GM12891 (cell line): ENCODE results near the gene EDNRA.
A peak's percentile ranks its signal among the peaks of the same experiment; 100 is the strongest.

Experiments used
- DNase-seq: peaks from one replicate; pipeline ENCODE4 v3.0.0; 2011; ENCODE audit warnings: low spot score; ENCODE audit not compliant: insufficient read length
- FAIRE-seq: peaks from 2 replicates; lab custom pipeline; 2011; peaks lifted over from hg19 to GRCh38; lab: Jason Lieb, UNC
- PAX5 ChIP-seq: IDR thresholded peaks from 2 replicates; pipeline ENCODE4 v1.6.1; 2011; ENCODE audit warnings: low read length, moderate library complexity, mild to moderate bottlenecking; ENCODE audit not compliant: insufficient read depth, severe bottlenecking
- POLR2A ChIP-seq: IDR thresholded peaks from 2 replicates; pipeline ENCODE4 v1.6.1; 2011; ENCODE audit warnings: low read depth, low read length, control low read depth
- POLR2AphosphoS5 ChIP-seq: IDR thresholded peaks from 2 replicates; pipeline ENCODE4 v1.6.1; 2011; ENCODE audit warnings: low read depth, low read length, control low read depth
- POU2F2 ChIP-seq: IDR thresholded peaks from 2 replicates; pipeline ENCODE4 v1.6.1; 2011; ENCODE audit warnings: low read depth, mild to moderate bottlenecking, control low read depth, low read length, moderate library complexity
- SPI1 ChIP-seq: IDR thresholded peaks from 2 replicates; pipeline ENCODE4 v1.6.1; 2011; ENCODE audit warnings: low read depth, low read length, control low read depth
- TAF1 ChIP-seq: IDR thresholded peaks from 2 replicates; pipeline ENCODE4 v1.6.1; 2011; ENCODE audit warnings: low read depth, low read length, control low read depth

The EDNRA gene

DNA sequence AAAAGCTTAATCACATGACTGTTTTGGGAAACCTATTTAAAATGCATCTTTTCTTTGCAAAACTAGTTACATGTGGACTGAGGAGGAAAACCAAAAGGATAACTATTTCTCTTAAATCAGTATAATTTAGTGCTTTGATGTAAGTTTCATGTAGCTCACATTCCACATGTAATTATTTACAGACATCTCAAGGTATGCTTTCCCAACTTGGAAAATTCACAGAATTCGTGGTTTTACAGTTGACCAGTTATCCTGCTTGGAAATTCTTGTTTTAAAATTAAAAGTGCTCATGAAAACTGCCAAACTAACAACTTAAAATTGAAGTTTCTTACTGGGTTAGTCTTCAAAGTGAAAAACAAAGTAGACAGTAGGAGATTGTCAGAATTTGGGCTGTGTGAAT, 52.4 kb downstream of the EDNRA start:
- FAIRE-seq: no peak
- no peak for TF ChIP-seq POU2F2
- TF ChIP-seq SPI1: no peak
- no peak for TF ChIP-seq TAF1
- TF ChIP-seq POLR2AphosphoS5: no peak
- DNase-seq: no peak

DNA sequence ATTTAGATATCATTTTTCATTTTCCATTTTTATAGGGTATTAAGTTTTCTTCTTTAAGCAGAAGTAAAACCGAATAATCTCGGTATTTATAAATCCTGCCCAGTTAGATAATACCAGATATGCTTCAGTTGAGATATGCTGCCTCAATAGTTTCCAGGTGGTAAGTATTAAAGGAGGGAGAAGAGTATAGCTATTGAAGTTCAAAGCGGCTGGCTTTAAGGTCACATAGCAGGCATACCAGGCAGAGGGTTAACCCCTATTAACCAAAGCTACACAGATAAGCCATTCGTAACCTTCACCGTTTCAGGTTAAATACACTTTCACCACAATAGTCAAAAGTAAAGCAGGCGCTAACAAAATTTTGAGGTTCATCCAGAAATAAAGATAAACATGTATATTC, 54.2 kb downstream of the EDNRA start:
- TF ChIP-seq POU2F2: no peak
- no peak for TF ChIP-seq TAF1
- TF ChIP-seq PAX5: no peak
- TF ChIP-seq SPI1: no peak
- TF ChIP-seq POLR2A: no peak
- no peak for TF ChIP-seq POLR2AphosphoS5
- no peak for DNase-seq
- FAIRE-seq: no peak

DNA sequence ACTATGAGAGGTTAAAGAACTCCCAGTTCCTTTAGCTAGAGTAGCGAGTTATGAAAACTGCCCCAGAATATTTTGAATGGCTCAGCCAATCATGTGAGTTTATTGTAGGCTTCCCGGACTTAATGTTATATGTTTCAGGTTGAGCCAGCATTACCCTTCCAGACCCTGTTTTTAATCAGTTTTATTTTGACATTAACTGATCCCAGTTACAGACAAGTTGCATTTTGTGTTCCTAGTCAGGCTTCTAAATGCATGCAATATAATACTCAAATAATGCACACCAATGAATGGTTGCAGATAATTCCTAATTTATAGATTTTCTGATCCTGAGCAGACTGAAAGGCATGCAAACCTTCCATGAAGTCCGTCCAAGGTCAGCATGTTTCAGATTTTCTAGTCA, 57.8 kb downstream of the EDNRA start:
- DNase-seq (no peak), FAIRE-seq (no peak)
- TF ChIP-seq POLR2AphosphoS5 (no peak), POU2F2 (no peak), SPI1 (no peak), PAX5 (no peak), POLR2A (no peak), TAF1 (no peak)

GRCh38 chr4:147539959-147540358, 59.1 kb downstream of the EDNRA start:
- no peak for FAIRE-seq

GRCh38 chr4:147542229-147542990, 61.5 kb downstream of the EDNRA start:
- FAIRE-seq (peak; percentile 47), DNase-seq (no peak)
- TF ChIP-seq POLR2A (no peak), POLR2AphosphoS5 (no peak), PAX5 (no peak), POU2F2 (no peak), SPI1 (no peak), TAF1 (no peak)

More at GRCh38 chr4:147539959-147540358, 59.1 kb downstream of the EDNRA start:
- TF ChIP-seq PAX5 (no peak), POLR2AphosphoS5 (no peak), SPI1 (no peak), TAF1 (no peak), POLR2A (no peak), POU2F2 (no peak)
- DNase-seq: no peak

DNA sequence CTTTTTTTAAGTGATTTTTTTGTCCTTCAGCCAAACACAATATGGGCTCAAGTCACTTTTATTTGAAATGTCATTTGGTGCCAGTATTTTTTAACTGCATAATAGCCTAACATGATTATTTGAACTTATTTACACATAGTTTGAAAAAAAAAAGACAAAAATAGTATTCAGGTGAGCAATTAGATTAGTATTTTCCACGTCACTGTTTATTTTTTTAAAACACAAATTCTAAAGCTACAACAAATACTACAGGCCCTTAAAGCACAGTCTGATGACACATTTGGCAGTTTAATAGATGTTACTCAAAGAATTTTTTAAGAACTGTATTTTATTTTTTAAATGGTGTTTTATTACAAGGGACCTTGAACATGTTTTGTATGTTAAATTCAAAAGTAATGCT, 62.1 kb downstream of the EDNRA start:
- FAIRE-seq: no peak
- no peak for DNase-seq
- no peak for TF ChIP-seq SPI1
- no peak for TF ChIP-seq POLR2AphosphoS5
- no peak for TF ChIP-seq TAF1
- no peak for TF ChIP-seq POLR2A
- TF ChIP-seq POU2F2: no peak
- no peak for TF ChIP-seq PAX5

DNA sequence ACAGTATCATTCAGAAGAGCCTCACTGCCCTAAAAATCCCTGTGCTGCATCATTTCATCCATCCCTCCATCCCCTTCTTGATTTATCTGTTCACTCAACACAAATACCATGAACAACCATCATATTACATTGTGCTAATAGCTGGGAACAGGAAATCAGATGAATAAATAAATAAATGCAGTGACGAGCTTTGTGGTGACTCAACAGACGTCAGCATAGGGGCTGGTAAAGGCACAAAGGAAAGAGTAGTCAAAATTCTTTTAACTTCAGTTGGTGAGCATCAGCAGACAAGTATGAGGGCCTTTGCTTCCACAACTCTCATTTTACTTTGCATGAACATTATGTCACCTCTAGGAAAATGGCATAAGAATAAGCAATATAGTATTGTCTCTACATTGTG, 65.5 kb downstream of the EDNRA start:
- DNase-seq: no peak
- TF ChIP-seq SPI1: no peak
- TF ChIP-seq TAF1: no peak
- no peak for TF ChIP-seq POU2F2
- TF ChIP-seq PAX5: no peak
- no peak for TF ChIP-seq POLR2AphosphoS5
- TF ChIP-seq POLR2A: no peak
- FAIRE-seq: no peak

GRCh38 chr4:147547314-147548056, 66.6 kb downstream of the EDNRA start:
- FAIRE-seq (no peak), DNase-seq (no peak)

GRCh38 chr4:147548256-147548655, 67.4 kb downstream of the EDNRA start:
- DNase-seq (no peak), FAIRE-seq (no peak)
- TF ChIP-seq POLR2A: no peak
- TF ChIP-seq POLR2AphosphoS5: no peak
- TF ChIP-seq PAX5: no peak
- no peak for TF ChIP-seq POU2F2
- TF ChIP-seq TAF1: no peak
- no peak for TF ChIP-seq SPI1

More at GRCh38 chr4:147547314-147548056, 66.6 kb downstream of the EDNRA start:
- TF ChIP-seq POLR2A: no peak
- TF ChIP-seq PAX5: no peak
- TF ChIP-seq POLR2AphosphoS5: no peak
- TF ChIP-seq SPI1: no peak
- no peak for TF ChIP-seq TAF1
- TF ChIP-seq POU2F2: no peak
